HepG2 (cell line): ENCODE results near the gene KREMEN1.

Source experiments
- CEBPB ChIP-seq: IDR thresholded peaks from 2 replicates; pipeline ENCODE4 v1.6.1; 2011; ENCODE audit warnings: low read depth, low read length, improper control_type of control experiment, borderline replicate concordance
- CTCF ChIP-seq: sonication (generic); formaldehyde crosslinking; IDR thresholded peaks from 2 replicates; pipeline ENCODE4 v1.5.0; 2020; ENCODE audit warnings: mild to moderate bottlenecking, missing genetic modification reagents, moderate library complexity
- RAD21 ChIP-seq: fragments of 450-650 bp; formaldehyde crosslinking; IDR thresholded peaks from 2 replicates; pipeline ENCODE4 v1.5.0; 2020; ENCODE audit warnings: mild to moderate bottlenecking
- ZNF768 ChIP-seq: sonication (generic); formaldehyde crosslinking; IDR thresholded peaks from 2 replicates; pipeline ENCODE4 v1.4.0; 2020; ENCODE audit warnings: missing genetic modification reagents

DNA sequence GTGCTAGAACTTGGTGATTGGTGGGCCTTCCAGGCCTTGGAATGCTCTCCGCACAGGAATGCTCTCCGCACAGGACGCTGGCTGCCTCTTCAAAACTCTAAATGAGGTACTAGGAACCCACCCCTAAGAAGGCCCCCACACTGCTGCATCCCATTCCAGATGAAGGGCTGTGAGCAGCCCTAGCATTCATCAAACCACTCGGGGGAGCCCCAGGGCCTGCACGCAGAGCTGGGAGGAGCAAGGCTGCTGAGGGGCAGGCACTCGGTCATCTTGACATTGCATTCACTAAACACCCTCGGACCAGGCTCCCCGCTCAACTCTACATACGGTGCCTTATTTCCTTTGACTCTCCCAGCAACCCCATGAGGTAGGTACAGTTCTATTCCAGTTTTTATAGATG lies 83.7 kb downstream of the KREMEN1 start:
- TF ChIP-seq CTCF (CRISPR knock-in tag), result peak; percentile 63
- TF ChIP-seq ZNF768 (CRISPR knock-in tag), result no peak
- TF ChIP-seq RAD21 (CRISPR knock-in tag), result no peak
- no peak for TF ChIP-seq CEBPB
